A549 (cell line): ENCODE data around the gene KCNQ2. TPM values are rescaled to one million over a fixed set of nuclear protein-coding genes. Genes with fewer than 3 reads are reported as not detected.

Source experiments
- ATAC-seq, 2 experiments: fragments of 200-7000 bp in 1 of 2; fragments of >200 bp in 1 of 2; cut with Nextera tagmentation in 1 of 2; cut with Tn5 transposase in 1 of 2; 3 replicates each; pipeline versions ENCODE4 v1.8.0 to v1.9.1; 2018 to 2020; ENCODE audit warnings: mild to moderate bottlenecking in 1 of 2, moderate library complexity in 1 of 2
- CTCF ChIA-PET: fragments of 300-600 bp; sonication (Branson Sonifier 250); formaldehyde crosslinking; extraction: SDS; loops from one replicate; lab custom pipeline; 2021; ENCODE audit warnings: antibody characterized with exemption, inconsistent platforms; lab: Yijun Ruan, JAX
- POLR2A ChIA-PET: fragments of 350-600 bp; formaldehyde crosslinking; extraction: SDS; loops from one replicate; lab custom pipeline; 2021; ENCODE audit warnings: antibody characterized with exemption, inconsistent platforms; lab: Yijun Ruan, JAX
- DNase-seq, 2 experiments: peaks; one replicate each; pipeline versions ENCODE4 v3.0.0 to v3.0.0-alpha.2; 2011 to 2016; ENCODE audit warnings: low read depth in 1 of 2, low spot score in 1 of 2
- FAIRE-seq: peaks from 2 replicates; lab custom pipeline; 2011; peaks lifted over from hg19 to GRCh38; lab: Jason Lieb, UNC
- H3K27ac ChIP-seq, 2 experiments: fragments of >200 bp; sonication (Bioruptor Twin); formaldehyde crosslinking; 3 replicates each; pipeline ENCODE4 v1.5.1; 2016 to 2017
- H3K4me1 ChIP-seq: fragments of >200 bp; sonication (Bioruptor Twin); formaldehyde crosslinking; 3 replicates; pipeline ENCODE4 v1.6.1; 2016
- H3K4me2 ChIP-seq: fragments of >200 bp; sonication (Bioruptor Twin); formaldehyde crosslinking; 3 replicates; pipeline ENCODE4 v1.6.1; 2016
- H3K4me3 ChIP-seq: fragments of >200 bp; sonication (Bioruptor Twin); formaldehyde crosslinking; 3 replicates; pipeline ENCODE4 v1.5.1; 2016
- H3K9me3 ChIP-seq: fragments of >200 bp; sonication (Bioruptor Twin); formaldehyde crosslinking; 3 replicates; pipeline ENCODE4 v1.6.1; 2016
- BHLHE40 ChIP-seq: IDR thresholded peaks from 2 replicates; pipeline ENCODE4 v1.6.1; 2012; ENCODE audit warnings: low read depth, low read length, inconsistent platforms
- CBX8 ChIP-seq: fragments of 200-600 bp; sonication (generic); IDR thresholded peaks from 2 replicates; pipeline ENCODE4 v1.6.1; 2016
- CHD2 ChIP-seq: fragments of 150-350 bp; IDR thresholded peaks from 2 replicates; pipeline ENCODE4 v1.6.1; 2014; ENCODE audit warnings: low read length; ENCODE audit not compliant: partially characterized antibody
- CHD4 ChIP-seq: fragments of 200-600 bp; sonication (generic); IDR thresholded peaks from 2 replicates; pipeline ENCODE4 v1.6.1; 2016; ENCODE audit warnings: antibody characterized with exemption, mild to moderate bottlenecking, borderline replicate concordance
- EP300 ChIP-seq, 2 experiments: fragments of >200 bp; sonication (Bioruptor Twin); formaldehyde crosslinking; IDR thresholded peaks; 2 replicates in 1 of 2; 3 replicates in 1 of 2; pipeline ENCODE4 v1.6.1; 2016 to 2017
- ESRRA ChIP-seq: fragments of 150-350 bp; IDR thresholded peaks from 2 replicates; pipeline ENCODE4 v1.6.1; 2014; ENCODE audit warnings: mild to moderate bottlenecking, low read length, borderline replicate concordance
- GATA3 ChIP-seq: IDR thresholded peaks from 2 replicates; pipeline ENCODE4 v1.6.1; 2012; ENCODE audit warnings: borderline replicate concordance
- HDAC2 ChIP-seq: fragments of 200-600 bp; sonication (generic); IDR thresholded peaks from 2 replicates; pipeline ENCODE4 v1.6.1; 2016
- HOXA7 ChIP-seq: fragments of 250-450 bp; sonication (Bioruptor Pico); IDR thresholded peaks from 2 replicates; pipeline ENCODE4 v1.5.0; 2020; ENCODE audit warnings: mild to moderate bottlenecking, moderate library complexity
- HOXB13 ChIP-seq: fragments of 250-450 bp; sonication (Bioruptor Pico); IDR thresholded peaks from 2 replicates; pipeline ENCODE4 v1.5.0; 2020; ENCODE audit warnings: low read depth, mild to moderate bottlenecking, moderate library complexity
- HOXB5 ChIP-seq: fragments of 250-450 bp; sonication (Bioruptor Pico); IDR thresholded peaks from 2 replicates; pipeline ENCODE4 v1.5.0; 2020; ENCODE audit warnings: mild to moderate bottlenecking, moderate library complexity
- KDM1A ChIP-seq: fragments of 200-600 bp; sonication (generic); IDR thresholded peaks from 2 replicates; pipeline ENCODE4 v1.6.1; 2016; ENCODE audit warnings: low read depth, mild to moderate bottlenecking
- MAZ ChIP-seq: fragments of 150-350 bp; IDR thresholded peaks from 2 replicates; pipeline ENCODE4 v1.6.1; 2014; ENCODE audit warnings: antibody characterized with exemption, low read depth, low read length, borderline replicate concordance
- NR3C1 ChIP-seq: fragments of >200 bp; sonication (Bioruptor Twin); formaldehyde crosslinking; IDR thresholded peaks from 3 replicates; pipeline ENCODE4 v1.6.1; 2017
- PHF8 ChIP-seq: fragments of 200-600 bp; sonication (generic); IDR thresholded peaks from 2 replicates; pipeline ENCODE4 v1.6.1; 2016; ENCODE audit warnings: low read depth, mild to moderate bottlenecking, antibody characterized with exemption, moderate library complexity, borderline replicate concordance
- POLR2AphosphoS2 ChIP-seq: conservative IDR thresholded peaks from 2 replicates; pipeline ENCODE4 v1.6.1; 2012; ENCODE audit warnings: low read length, improper control_type of control experiment, inconsistent platforms
- RAD21 ChIP-seq, 2 experiments: fragments of >200 bp in 1 of 2; sonication (Bioruptor Twin) in 1 of 2; formaldehyde crosslinking in 1 of 2; IDR thresholded peaks in 1 of 2; conservative IDR thresholded peaks in 1 of 2; 2 replicates in 1 of 2; 3 replicates in 1 of 2; pipeline ENCODE4 v1.6.1; 2012 to 2018; ENCODE audit warnings: inconsistent platforms in 1 of 2
- RARB ChIP-seq: fragments of 250-450 bp; sonication (Bioruptor Pico); IDR thresholded peaks from 2 replicates; pipeline ENCODE4 v1.8.0; 2021; ENCODE audit warnings: mild to moderate bottlenecking, moderate library complexity
- RCOR1 ChIP-seq: fragments of 150-350 bp; IDR thresholded peaks from 2 replicates; pipeline ENCODE4 v1.6.1; 2014; ENCODE audit warnings: antibody characterized with exemption, low read length, low read depth
- RFX5 ChIP-seq: fragments of 450-650 bp; IDR thresholded peaks from 2 replicates; pipeline ENCODE4 v1.7.1; 2014; ENCODE audit warnings: antibody characterized with exemption, mild to moderate bottlenecking, moderate library complexity
- RNF2 ChIP-seq: fragments of 200-600 bp; sonication (generic); IDR thresholded peaks from 2 replicates; pipeline ENCODE4 v1.6.1; 2016; ENCODE audit warnings: low read depth, mild to moderate bottlenecking, antibody characterized with exemption, moderate library complexity, borderline replicate concordance
- SMC3 ChIP-seq: fragments of >200 bp; sonication (Bioruptor Twin); formaldehyde crosslinking; IDR thresholded peaks from 3 replicates; pipeline ENCODE4 v1.6.1; 2018; ENCODE audit warnings: inconsistent platforms
- TFCP2L1 ChIP-seq: fragments of 250-450 bp; sonication (Bioruptor Pico); IDR thresholded peaks from 2 replicates; pipeline ENCODE4 v1.5.0; 2021; ENCODE audit warnings: mild to moderate bottlenecking
- TP53 ChIP-seq: fragments of 250-450 bp; sonication (Bioruptor Pico); IDR thresholded peaks from 2 replicates; pipeline ENCODE4 v1.5.0; 2021; ENCODE audit warnings: mild to moderate bottlenecking, moderate library complexity
- ZC3H11A ChIP-seq: fragments of 450-650 bp; IDR thresholded peaks from 2 replicates; pipeline ENCODE4 v1.6.1; 2014; ENCODE audit warnings: antibody characterized with exemption, mild to moderate bottlenecking
- ZFP36 ChIP-seq: fragments of 450-650 bp; IDR thresholded peaks from 2 replicates; pipeline ENCODE4 v1.6.1; 2014; ENCODE audit warnings: borderline replicate concordance; ENCODE audit not compliant: partially characterized antibody
- ZNF302 ChIP-seq: fragments of 250-450 bp; sonication (Bioruptor Pico); IDR thresholded peaks from 2 replicates; pipeline ENCODE4 v1.9.0; 2021; ENCODE audit warnings: inconsistent platforms, mild to moderate bottlenecking, moderate library complexity
- WGBS: methylation state at CpG from one replicate; pipeline ENCODE4 v1.1.6; 2017; ENCODE audit errors: missing lambda C conversion rate; 5-methylcytosine and 5-hydroxymethylcytosine counted together
- polyA plus RNA-seq, 4 experiments: library from polyadenylated mRNA; depleted of rRNA in 3 of 4; stranded (reverse); fragments of >200 nt; fragmentation: RNase III in 1 of 4; extraction: RNeasy Plus Mini Kit Qiagen cat#74134 plus additional on column Dnase treatment in 1 of 4; gene quantifications; 2 replicates in 3 of 4; 3 replicates in 1 of 4; pipeline ENCODE4 v1.2.3, GENCODE V29; 2011 to 2017
- TF ChIP-seq, protein P1 (sequence below): fragments of 150-350 bp; IDR thresholded peaks from 2 replicates; pipeline ENCODE4 v1.6.1; 2014; ENCODE audit warnings: low read depth, mild to moderate bottlenecking, low read length
- TF ChIP-seq, protein P2 (sequence below): fragments of >200 bp; sonication (Bioruptor Twin); formaldehyde crosslinking; IDR thresholded peaks from 3 replicates; pipeline ENCODE4 v1.6.1; 2016
- TF ChIP-seq, protein P3 (sequence below): fragments of 450-650 bp; IDR thresholded peaks from 2 replicates; pipeline ENCODE4 v1.6.1; 2014; ENCODE audit warnings: antibody characterized with exemption
- TF ChIP-seq, protein P4 (sequence below): IDR thresholded peaks from 2 replicates; pipeline ENCODE4 v1.6.1; 2012; ENCODE audit warnings: low read depth, borderline replicate concordance
- TF ChIP-seq, protein P5 (sequence below): fragments of >200 bp; sonication (Bioruptor Twin); formaldehyde crosslinking; IDR thresholded peaks from 2 replicates; pipeline ENCODE4 v1.6.1; 2016
- TF ChIP-seq, protein P6 (sequence below): fragments of 250-450 bp; sonication (Bioruptor Pico); IDR thresholded peaks from 2 replicates; pipeline ENCODE4 v1.5.0; 2020; ENCODE audit warnings: low read depth, mild to moderate bottlenecking, moderate library complexity

The KCNQ2 gene
- polyA plus RNA-seq, 2 of the 4 experiments (the other 2 are of a cell fraction), result 0.14 to 0.36 TPM

DNA sequence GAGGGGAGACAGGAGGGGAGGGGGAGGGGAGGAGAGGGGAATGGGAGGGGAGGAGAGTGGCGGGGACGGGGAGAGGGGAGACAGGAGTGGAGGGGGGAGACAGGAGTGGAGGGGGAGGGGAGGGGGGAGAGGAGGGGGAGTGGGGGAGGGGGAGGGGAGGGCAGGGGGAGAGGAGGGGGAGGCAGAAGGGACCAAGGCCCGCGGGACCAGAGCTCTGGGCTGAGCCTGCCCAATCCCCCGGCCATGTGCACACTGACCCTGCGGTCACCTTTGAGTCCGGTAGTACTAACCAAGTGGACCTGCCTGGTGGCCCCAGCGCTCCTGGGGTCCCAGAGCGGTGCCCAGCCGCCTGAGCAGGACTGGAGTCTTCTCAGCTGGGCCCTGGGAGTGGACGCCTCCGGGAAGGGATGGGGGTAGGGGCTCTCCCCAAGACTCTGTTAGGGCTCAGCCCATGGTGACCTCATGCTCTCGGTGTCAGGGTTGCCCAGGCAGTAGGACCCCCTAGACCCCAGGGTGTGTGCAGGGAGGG lies 471 bp upstream of the KCNQ2 start:
- no peak for FAIRE-seq
- ChIA-PET CTCF (interaction anchor here (1.5 kb wide), 1 partner anchor 24 kb away, joined by 4 read pairs; no protein-coding TSS in a partner anchor), POLR2A (no interaction called here)
- Histone ChIP-seq H3K4me1 (peaks cover 13% of the 10 kb centered on the region), H3K27ac (no peak overlapping the region), H3K4me2 (peak overlapping the region; percentile 99; the same call in 2 of the 3 replicates), H3K4me3 (no peak overlapping the region), H3K9me3 (no peaks in the 10 kb centered on the region)
- WGBS, result 52% methylated on average over 9 of the region's 13 CpGs
- ATAC-seq, result no peak
- TF ChIP-seq, protein P1, sequence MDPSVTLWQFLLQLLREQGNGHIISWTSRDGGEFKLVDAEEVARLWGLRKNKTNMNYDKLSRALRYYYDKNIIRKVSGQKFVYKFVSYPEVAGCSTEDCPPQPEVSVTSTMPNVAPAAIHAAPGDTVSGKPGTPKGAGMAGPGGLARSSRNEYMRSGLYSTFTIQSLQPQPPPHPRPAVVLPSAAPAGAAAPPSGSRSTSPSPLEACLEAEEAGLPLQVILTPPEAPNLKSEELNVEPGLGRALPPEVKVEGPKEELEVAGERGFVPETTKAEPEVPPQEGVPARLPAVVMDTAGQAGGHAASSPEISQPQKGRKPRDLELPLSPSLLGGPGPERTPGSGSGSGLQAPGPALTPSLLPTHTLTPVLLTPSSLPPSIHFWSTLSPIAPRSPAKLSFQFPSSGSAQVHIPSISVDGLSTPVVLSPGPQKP, result no peak
- no peak for TF ChIP-seq NR3C1
- TF ChIP-seq ZC3H11A, result no peak
- TF ChIP-seq, protein P2, sequence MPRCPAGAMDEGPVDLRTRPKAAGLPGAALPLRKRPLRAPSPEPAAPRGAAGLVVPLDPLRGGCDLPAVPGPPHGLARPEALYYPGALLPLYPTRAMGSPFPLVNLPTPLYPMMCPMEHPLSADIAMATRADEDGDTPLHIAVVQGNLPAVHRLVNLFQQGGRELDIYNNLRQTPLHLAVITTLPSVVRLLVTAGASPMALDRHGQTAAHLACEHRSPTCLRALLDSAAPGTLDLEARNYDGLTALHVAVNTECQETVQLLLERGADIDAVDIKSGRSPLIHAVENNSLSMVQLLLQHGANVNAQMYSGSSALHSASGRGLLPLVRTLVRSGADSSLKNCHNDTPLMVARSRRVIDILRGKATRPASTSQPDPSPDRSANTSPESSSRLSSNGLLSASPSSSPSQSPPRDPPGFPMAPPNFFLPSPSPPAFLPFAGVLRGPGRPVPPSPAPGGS, result no peak
- TF ChIP-seq HOXB13, result no peak
- no peak for TF ChIP-seq TFCP2L1 (CRISPR knock-in tag)
- TF ChIP-seq RFX5, result no peak
- TF ChIP-seq, protein P3, sequence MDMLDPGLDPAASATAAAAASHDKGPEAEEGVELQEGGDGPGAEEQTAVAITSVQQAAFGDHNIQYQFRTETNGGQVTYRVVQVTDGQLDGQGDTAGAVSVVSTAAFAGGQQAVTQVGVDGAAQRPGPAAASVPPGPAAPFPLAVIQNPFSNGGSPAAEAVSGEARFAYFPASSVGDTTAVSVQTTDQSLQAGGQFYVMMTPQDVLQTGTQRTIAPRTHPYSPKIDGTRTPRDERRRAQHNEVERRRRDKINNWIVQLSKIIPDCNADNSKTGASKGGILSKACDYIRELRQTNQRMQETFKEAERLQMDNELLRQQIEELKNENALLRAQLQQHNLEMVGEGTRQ, result no peak
- TF ChIP-seq CBX8, result no peak
- no peak for TF ChIP-seq ZNF302
- no peak for TF ChIP-seq RAD21 (conservative IDR thresholded peaks at IDR 0.05 in 1 of 2, IDR thresholded peaks at IDR 0.05 in 1 of 2)
- TF ChIP-seq, protein P4, sequence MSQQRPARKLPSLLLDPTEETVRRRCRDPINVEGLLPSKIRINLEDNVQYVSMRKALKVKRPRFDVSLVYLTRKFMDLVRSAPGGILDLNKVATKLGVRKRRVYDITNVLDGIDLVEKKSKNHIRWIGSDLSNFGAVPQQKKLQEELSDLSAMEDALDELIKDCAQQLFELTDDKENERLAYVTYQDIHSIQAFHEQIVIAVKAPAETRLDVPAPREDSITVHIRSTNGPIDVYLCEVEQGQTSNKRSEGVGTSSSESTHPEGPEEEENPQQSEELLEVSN, result no peak
- TF ChIP-seq RCOR1, result no peak
- TF ChIP-seq RARB (CRISPR knock-in tag), result no peak
- no peak for TF ChIP-seq KDM1A
- no peak for TF ChIP-seq POLR2AphosphoS2
- no peak for TF ChIP-seq EP300 (IDR thresholded peaks at IDR 0.05)
- TF ChIP-seq HDAC2, result no peak
- no peak for TF ChIP-seq GATA3
- TF ChIP-seq HOXB5 (CRISPR knock-in tag), result no peak
- DNase-seq, result no peak

DNA sequence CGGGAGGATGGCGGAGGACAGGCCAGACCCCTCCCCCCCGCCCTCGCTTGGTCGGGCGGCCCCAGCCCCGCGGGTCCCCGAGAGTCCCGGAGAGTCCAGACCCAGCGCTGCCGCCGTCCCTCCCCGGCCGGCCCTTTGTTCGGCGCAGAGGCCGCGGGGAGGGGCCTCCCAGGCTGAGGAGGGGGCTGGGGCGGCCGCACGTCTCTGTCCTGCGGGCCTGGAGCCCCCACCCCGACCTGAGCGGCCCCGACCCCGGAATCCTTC lies 806 bp downstream of the KCNQ2 start:
- WGBS, result 0% methylated on average over 4 of the region's 27 CpGs
- no peak for DNase-seq
- CTCF ChIA-PET, result interaction anchor here (1.3 to 1.5 kb wide), 2 partner anchors 20 to 25 kb away, joined by 3 to 4 read pairs; no protein-coding TSS in a partner anchor
- ATAC-seq, result peak in 1 of 2 experiments; percentile 10; a peak in 1 of 6 replicates
- POLR2A ChIA-PET, result no interaction called here
- Histone ChIP-seq H3K9me3 (no peaks in the 10 kb centered on the region), H3K4me2 (peak overlapping the region; percentile 99), H3K27ac (peak overlapping the region in 1 of 2 experiments; percentile 72; a peak in 1 of 6 replicates), H3K4me1 (peaks cover 13% of the 10 kb centered on the region), H3K4me3 (peak overlapping the region; percentile 46)
- no peak for FAIRE-seq
- TF ChIP-seq CHD2 (no peak), PHF8 (no peak), MAZ (no peak), HOXA7 (no peak), ESRRA (no peak), ZFP36 (no peak), RAD21 (conservative IDR thresholded peaks at IDR 0.05 in 1 of 2, IDR thresholded peaks at IDR 0.05 in 1 of 2) (no peak), RFX5 (no peak), SMC3 (no peak), HOXB13 (no peak), BHLHE40 (no peak), RNF2 (no peak), CHD4 (no peak), ZC3H11A (no peak), TP53 (CRISPR knock-in tag) (no peak)
- TF ChIP-seq, protein P5, sequence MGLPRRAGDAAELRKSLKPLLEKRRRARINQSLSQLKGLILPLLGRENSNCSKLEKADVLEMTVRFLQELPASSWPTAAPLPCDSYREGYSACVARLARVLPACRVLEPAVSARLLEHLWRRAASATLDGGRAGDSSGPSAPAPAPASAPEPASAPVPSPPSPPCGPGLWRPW, result no peak
- TF ChIP-seq, protein P1, result no peak
- TF ChIP-seq, protein P4, result no peak
- TF ChIP-seq, protein P6, sequence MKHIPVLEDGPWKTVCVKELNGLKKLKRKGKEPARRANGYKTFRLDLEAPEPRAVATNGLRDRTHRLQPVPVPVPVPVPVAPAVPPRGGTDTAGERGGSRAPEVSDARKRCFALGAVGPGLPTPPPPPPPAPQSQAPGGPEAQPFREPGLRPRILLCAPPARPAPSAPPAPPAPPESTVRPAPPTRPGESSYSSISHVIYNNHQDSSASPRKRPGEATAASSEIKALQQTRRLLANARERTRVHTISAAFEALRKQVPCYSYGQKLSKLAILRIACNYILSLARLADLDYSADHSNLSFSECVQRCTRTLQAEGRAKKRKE (CRISPR knock-in tag), result no peak
